ENCODE data around the gene GALNT18.

Gene GALNT18

GRCh38 chr11:11624204-11624603, 2.4 kb upstream of the GALNT18 start:
- DNase-seq, result no peak

DNA sequence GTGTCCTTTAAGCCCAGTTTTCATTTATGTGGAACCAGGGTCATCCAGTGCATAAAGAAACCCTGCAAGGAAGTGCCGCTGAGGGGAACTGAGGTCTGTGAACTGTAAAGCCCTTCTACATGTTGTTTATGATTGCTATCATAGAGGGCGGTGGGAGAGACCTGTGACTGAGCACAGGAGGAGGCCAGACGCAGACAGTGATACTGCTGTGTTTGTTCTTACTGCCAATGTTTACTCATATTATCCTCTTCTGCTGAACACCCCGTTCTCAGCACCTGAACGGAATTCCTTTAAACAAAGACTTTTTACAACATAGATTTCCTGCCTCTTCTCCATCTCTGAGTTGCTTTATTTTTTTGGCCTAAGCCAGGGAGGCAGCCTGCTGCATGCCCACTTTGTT, 967 bp upstream of the GALNT18 start:
- DNase-seq, result no peak

GRCh38 chr11:11622340-11622706, 518 bp upstream of the GALNT18 start:
- DNase-seq, result no peak

DNA sequence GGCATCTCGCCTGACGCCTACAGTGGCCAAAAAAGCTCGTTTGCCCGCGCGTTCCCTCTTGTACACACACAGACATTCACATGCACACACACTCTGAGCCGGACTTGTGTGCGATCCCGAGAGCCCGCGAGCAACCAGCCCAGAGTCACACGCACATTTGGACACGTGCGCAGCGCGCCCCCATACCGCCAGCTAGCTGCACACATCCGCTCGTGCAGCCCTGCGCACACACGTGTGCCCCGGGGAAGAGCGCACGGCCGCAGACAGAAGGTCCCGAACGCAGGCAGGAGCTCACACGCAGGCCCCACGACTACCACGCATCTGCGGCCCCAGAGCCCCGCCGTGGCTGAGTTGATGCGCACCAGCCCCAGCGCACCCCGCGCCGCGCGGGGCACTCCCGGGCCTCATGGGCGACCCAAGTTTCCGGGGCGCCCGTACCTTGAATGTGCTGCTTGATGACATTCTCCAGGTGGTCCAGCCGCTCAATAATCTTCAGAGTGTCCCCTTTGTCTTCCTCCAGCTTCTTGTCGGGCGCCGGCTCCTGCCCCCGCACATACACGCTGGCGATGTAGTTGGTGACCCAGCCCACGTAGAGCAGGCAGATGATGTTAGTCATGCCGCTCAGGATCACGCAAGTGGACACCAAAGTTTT, 758 bp downstream of the GALNT18 start:
- DNase-seq, result no peak

DNA sequence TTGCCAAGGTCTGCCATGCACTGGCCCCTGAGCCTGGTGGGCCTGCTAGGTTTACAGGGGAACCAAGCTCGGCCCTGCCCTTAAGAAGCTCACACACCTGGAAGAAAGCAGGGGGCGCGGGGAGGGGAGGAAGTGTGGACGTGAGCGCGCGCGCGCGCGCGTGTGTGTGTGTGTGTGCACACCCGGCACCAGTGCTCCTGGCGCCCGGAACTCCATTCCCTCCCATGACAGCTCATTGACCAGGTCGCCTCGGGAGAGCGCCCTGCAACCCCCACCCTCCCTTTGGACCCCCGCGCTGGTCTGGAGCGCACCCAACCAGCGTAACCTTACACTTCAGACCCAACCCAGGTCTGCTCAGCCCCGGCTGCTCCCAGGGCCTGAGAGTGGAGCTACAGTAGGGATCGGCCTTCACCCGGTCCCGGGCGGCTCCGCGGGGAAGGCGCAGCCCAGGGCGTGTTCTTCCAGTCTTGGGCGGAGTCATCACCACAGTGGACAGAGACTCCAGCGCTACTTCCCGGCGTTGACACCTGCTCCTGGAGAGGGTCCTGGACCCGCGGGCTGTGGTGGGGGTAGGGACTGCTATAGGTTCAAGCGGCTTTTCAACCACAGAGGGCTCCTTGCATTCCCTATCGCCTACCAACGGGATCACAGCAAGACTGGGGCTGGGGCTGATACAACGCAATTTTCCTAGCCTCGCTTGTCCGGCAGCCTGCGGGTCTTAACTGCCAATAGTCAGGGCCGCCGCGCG, 1.5 kb downstream of the GALNT18 start:
- peak; percentile 30 for DNase-seq

- DNase-seq, result no peak
Measured at GRCh38 chr11:11618973-11619435, 2.8 kb downstream of the GALNT18 start.

DNA sequence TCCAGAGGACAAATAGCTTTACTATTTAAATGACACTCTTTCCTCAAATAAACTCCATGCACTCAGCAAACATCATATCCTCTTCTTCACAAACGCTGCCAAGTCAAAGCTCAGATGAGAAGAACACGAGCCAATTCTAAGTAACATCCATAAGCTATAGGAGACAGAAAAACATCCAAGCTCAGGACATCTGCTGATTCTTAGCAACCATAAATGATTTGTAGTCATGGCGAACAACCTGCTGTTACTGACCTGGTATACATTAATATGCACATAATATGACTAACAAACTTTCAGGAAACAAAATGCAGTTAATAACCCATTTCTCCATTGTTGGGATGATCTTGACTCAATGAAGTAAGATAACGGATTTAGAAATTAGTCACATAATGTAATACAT, 6.7 kb downstream of the GALNT18 start:
- DNase-seq, result no peak

DNA sequence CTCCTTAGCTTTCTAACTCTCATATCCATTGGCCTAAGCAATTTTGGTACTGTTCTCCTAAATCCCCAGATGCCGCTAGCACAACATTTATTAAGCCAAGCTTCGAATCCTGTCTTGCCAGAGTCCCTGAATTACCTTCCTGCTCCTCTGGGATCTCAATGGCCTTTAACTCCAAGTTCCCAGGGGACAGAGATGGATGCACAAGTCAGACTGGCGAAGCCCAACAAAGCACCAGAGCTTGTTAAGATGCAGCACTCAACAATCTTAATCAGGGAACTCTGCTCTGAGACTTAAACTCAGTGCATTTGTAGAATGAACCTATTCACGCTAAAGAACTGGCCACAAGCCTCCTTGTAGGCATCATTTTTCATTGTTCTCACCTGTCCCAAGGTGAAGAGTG, 9.4 kb downstream of the GALNT18 start:
- no peak for DNase-seq

- DNase-seq, result no peak
Measured at GRCh38 chr11:11611381-11611780, 10.4 kb downstream of the GALNT18 start.

GRCh38 chr11:11608783-11609232, 13.0 kb downstream of the GALNT18 start:
- peak; percentile 60 for DNase-seq

DNA sequence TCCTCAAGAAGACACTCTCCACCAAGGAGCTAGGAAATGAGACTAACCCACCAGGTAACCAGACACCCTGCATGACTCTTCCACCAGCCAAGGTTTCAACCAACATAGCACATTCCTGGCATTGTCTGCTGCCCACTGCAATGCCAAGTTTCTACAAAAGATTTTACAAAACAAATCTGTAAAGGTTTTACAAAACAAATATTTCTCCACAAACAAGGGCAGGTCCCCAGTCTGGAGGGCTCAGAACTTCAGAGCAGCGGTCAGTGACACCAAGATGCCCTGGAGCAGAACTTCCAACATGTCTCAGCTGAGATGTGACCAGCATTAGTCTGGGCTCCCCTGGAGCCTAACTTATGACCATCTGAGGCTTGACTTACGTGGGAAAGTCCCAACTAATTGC, 14.0 kb downstream of the GALNT18 start:
- no peak for DNase-seq

DNA sequence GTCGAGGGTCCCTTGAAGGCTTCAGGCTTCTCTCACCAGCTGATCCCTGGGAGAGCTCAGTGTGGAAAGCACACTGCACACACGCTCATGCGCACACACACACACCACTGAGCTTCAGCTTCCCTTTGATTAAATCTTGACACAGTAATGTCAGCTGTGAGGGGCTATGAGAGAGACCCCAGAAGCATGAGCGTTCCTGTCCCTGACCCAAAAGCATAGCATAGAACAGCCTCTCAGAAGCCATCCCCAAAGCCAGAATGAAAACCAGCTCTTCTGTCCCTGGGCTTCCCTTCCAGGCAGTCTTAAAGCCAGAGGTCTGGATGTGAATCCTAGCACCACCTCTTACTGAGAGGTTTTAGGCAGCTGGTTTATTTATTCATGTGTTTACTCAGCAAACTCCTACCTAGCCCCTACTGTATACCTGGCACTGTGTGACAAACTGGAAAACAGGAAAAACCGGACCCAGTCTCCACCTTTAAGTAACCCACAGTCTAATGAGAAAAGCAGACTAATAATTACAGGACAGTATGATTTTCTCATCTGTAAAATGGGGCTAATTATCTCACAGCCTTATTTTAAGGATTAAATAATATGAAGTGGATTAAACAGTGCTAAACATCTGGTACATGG, 15.9 kb downstream of the GALNT18 start:
- no peak for DNase-seq

GRCh38 chr11:11605181-11605580, 16.6 kb downstream of the GALNT18 start:
- DNase-seq, result peak; percentile 35

DNA sequence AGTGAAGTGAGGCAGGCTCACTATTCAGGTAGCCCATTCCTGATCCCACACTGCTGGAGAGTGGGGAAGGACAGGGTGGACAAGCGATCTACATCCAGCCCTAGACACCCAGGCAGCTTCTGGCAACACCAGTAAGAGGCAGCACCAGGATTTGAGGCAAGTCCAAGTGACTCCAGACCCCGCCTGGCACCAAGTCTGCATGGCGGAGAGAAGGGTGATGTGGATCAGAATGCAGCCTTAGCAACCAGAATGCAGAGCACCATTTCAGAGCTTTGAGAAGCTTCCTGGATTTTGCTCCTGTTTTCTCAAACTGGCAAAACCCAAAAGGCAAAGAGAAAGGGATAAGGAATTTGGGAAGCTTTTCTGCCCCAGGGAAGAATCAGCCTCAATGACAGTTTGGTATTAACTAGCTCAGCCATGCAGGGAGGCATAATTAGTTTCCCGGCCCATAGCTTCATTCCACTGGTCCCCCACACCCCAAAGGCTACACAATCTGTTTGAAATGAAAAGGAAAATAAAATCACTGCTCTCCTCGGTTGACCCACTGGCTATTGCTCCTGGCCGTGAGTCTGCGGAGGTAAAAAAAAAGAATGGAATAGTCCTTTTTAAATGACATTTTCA, 17.3 kb downstream of the GALNT18 start:
- no peak for DNase-seq

- no peak for DNase-seq
Measured at GRCh38 chr11:11602011-11602410, 19.8 kb downstream of the GALNT18 start.

DNA sequence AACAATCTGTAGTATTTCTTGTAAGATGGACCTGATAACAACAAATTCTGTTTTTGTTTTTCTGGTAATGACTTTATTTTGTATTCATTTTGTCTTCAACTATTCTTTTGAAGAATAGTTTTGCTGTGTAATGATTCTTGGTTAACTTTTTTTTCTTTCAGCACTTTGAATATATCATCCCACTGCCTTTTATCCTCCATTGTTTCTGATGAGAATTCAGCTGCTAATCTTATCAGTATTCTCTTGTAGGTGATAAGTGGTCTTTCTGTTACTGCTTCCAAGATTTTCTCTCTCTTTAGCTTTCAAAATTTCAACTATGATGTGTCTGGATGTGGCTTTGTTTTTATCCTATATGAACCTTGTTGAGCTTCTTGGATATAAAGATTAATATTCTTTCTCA, 21.5 kb downstream of the GALNT18 start:
- DNase-seq, result no peak

DNA sequence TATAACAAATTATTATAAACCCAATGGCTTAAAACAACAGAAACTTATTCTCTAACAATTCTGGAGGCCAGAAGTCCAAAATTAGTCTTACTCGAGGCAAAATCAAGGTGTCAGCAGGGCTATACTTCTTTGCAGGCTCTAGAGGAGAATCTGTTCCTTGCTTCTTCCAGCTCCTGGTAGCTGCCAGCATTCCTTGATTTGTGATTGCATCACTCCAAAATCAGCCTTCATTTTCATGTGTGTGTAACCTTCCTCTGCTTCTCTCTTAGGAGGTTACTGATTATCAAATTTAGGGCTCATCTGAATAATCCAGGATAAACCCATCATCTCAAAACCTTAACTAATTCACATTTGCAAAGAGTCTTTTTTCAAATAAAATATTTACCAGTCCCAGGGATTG, 23.6 kb downstream of the GALNT18 start:
- DNase-seq, result no peak

- no peak for DNase-seq
Measured at GRCh38 chr11:11594162-11594561, 27.6 kb downstream of the GALNT18 start.

- no peak for DNase-seq
Measured at GRCh38 chr11:11592146-11592684, 29.6 kb downstream of the GALNT18 start.

- DNase-seq, result no peak
Measured at GRCh38 chr11:11589437-11589836, 32.4 kb downstream of the GALNT18 start.

DNA sequence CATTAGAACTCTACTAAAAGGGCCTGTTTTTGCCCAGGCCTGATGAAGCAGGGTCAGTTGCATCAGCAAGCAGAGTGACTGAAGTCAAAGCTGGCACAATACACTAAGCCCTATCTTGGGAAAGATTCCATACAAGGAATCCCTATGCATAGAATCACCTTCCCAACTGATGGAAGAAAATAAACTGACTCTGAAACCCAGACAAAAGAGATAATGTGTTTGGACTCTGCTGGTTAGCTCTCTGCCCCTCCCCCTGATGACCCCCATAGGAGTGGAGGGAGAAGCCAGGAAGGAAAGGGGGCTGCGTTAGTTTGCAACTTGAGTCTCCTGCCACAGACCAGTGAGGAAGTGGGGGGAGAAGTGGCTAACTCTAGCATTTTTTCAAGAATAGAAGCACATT, 32.9 kb downstream of the GALNT18 start:
- no peak for DNase-seq

DNA sequence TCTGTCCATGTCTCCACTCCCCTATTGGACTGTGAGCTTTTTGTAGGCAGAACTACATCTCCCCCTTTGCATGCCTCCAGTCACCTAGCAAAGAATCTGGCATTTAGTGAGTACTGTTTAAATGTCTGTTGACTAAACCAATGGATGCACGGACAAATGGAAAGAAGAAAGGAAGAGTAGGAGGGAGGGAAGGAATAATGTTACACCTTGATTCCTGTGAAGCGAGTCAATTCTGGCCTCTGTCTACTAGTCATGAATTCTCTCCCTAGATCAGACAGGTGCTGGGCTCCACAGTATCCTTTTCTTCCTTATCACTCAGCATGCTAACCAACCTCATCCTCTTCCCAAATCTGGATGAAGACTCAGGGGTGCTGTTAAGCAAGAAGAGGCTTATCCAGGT, 33.6 kb downstream of the GALNT18 start:
- DNase-seq, result no peak

DNA sequence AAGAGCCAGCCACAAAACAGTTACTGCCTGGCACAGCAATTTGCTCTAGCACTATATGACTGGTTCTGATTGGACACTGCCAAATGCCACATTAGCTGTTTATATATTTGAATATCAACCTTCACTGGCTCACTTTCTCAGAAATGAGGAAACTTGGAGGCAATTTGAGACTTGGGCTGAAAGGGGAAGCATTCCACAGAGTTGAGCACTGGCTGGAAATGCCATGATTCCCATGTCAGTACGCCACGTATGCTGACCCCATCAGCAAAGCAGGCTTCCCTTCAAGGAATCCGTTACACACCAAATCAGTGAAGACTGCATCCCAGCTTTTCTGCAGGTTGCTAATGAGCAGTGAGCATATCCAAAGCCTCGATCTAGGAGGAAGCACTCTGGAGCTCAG, 34.7 kb downstream of the GALNT18 start:
- no peak for DNase-seq

Measured in DMS79 (cell line).